Esophagus muscularis mucosa (tissue), 3 donors: ENCODE data around the gene AGTRAP.

Experiments used
- CTCF ChIP-seq, 3 experiments: fragments of 200-600 bp in 2 of 3; fragments of 450-650 bp in 1 of 3; sonication (generic) in 2 of 3; IDR thresholded peaks; one replicate each; pipeline ENCODE4 v1.5.1; 2017 to 2019; ENCODE audit warnings: antibody characterized with exemption in 3 of 3, mild to moderate bottlenecking in 2 of 3, moderate library complexity in 1 of 3
- POLR2A ChIP-seq: fragments of 450-650 bp; IDR thresholded peaks from one replicate; pipeline ENCODE4 v1.6.1; 2017; ENCODE audit warnings: antibody characterized with exemption, moderate library complexity, mild to moderate bottlenecking, low read depth

- TF ChIP-seq CTCF (IDR thresholded peaks at IDR 0.05) (no peak), POLR2A (no peak)
Measured at GRCh38 chr1:11782127-11782708, 46.3 kb downstream of the AGTRAP start.
